ENCODE data around the gene OSTN.
A peak's percentile ranks its signal among the peaks of the same experiment; 100 is the strongest.

OSTN gene

GRCh38 chr3:191298846-191299245 lies 99.8 kb downstream of the OSTN start:
- no peak for TF ChIP-seq CTCF (IDR thresholded peaks at IDR 0.05; ENCODE audit: extremely low read depth, missing control alignments)
- DNase-seq (ENCODE audit: low spot score), result no peak

GRCh38 chr3:191300422-191300821 lies 101.4 kb downstream of the OSTN start:
- TF ChIP-seq CTCF (IDR thresholded peaks at IDR 0.05; ENCODE audit: extremely low read depth, missing control alignments), result no peak
- DNase-seq (ENCODE audit: low spot score), result no peak

- TF ChIP-seq CTCF (IDR thresholded peaks at IDR 0.05; ENCODE audit: extremely low read depth, missing control alignments), result no peak
- DNase-seq (ENCODE audit: low spot score), result peak; percentile 54
Observed at GRCh38 chr3:191301017-191301416, 102.0 kb downstream of the OSTN start.

- no peak for TF ChIP-seq CTCF (IDR thresholded peaks at IDR 0.05; ENCODE audit: extremely low read depth, missing control alignments)
- DNase-seq (ENCODE audit: low spot score), result no peak
Observed at GRCh38 chr3:191301782-191302411, 102.9 kb downstream of the OSTN start.

GRCh38 chr3:191302451-191302850 lies 103.4 kb downstream of the OSTN start:
- TF ChIP-seq CTCF (IDR thresholded peaks at IDR 0.05; ENCODE audit: extremely low read depth, missing control alignments), result no peak
- DNase-seq (ENCODE audit: low spot score), result no peak

GRCh38 chr3:191303596-191303995 lies 104.6 kb downstream of the OSTN start:
- DNase-seq (ENCODE audit: low spot score), result no peak
- TF ChIP-seq CTCF (IDR thresholded peaks at IDR 0.05; ENCODE audit: extremely low read depth, missing control alignments), result no peak

- no peak for DNase-seq (ENCODE audit: low spot score)
- no peak for TF ChIP-seq CTCF (IDR thresholded peaks at IDR 0.05; ENCODE audit: extremely low read depth, missing control alignments)
Observed at GRCh38 chr3:191306428-191306827, 107.4 kb downstream of the OSTN start.

All from GM20000 (cell line).